SK-N-SH treated with all-trans-retinoic acid at 6 μM for 48 hours (cell line): Measurements from ENCODE around the gene RPL28.

Experiments
- ATAC-seq: fragments of 200-7000 bp; cut with Tn5 transposase; 3 replicates; pipeline ENCODE4 v1.9.1; 2020; ENCODE audit warnings: mild to moderate bottlenecking, moderate library complexity
- ARNTL ChIP-seq: fragments of 450-650 bp; formaldehyde crosslinking; IDR thresholded peaks from 2 replicates; pipeline ENCODE4 v1.5.0; 2020; ENCODE audit warnings: low read depth, mild to moderate bottlenecking, moderate library complexity, borderline replicate concordance
- BACH2 ChIP-seq: fragments of 250-450 bp; sonication (Bioruptor Pico); IDR thresholded peaks from 2 replicates; pipeline ENCODE4 v1.9.0; 2021; ENCODE audit warnings: mild to moderate bottlenecking, borderline replicate concordance
- CREB5 ChIP-seq: fragments of 250-450 bp; sonication (Bioruptor Pico); IDR thresholded peaks from 2 replicates; pipeline ENCODE4 v1.5.1; 2020; ENCODE audit warnings: low read depth, mild to moderate bottlenecking, moderate library complexity
- CSRNP3 ChIP-seq: fragments of 250-450 bp; sonication (Bioruptor Pico); IDR thresholded peaks from 2 replicates; pipeline ENCODE4 v1.5.1; 2021; ENCODE audit warnings: mild to moderate bottlenecking, moderate library complexity
- ESRRG ChIP-seq: fragments of 250-450 bp; sonication (Bioruptor Pico); IDR thresholded peaks from 2 replicates; pipeline ENCODE4 v1.6.1; 2021; ENCODE audit warnings: mild to moderate bottlenecking
- GLIS3 ChIP-seq: fragments of 250-450 bp; sonication (Bioruptor Pico); IDR thresholded peaks from 2 replicates; pipeline ENCODE4 v1.5.0; 2020; ENCODE audit warnings: mild to moderate bottlenecking, moderate library complexity
- ISL1 ChIP-seq: fragments of 250-450 bp; sonication (Bioruptor Pico); IDR thresholded peaks from 2 replicates; pipeline ENCODE4 v2.1.2; 2022; ENCODE audit warnings: mild to moderate bottlenecking, moderate library complexity
- OSR1 ChIP-seq: fragments of 250-450 bp; sonication (Bioruptor Pico); IDR thresholded peaks from 2 replicates; pipeline ENCODE4 v1.8.0; 2022; ENCODE audit warnings: moderate library complexity, mild to moderate bottlenecking, inconsistent platforms
- PATZ1 ChIP-seq: fragments of 250-450 bp; sonication (Bioruptor Pico); IDR thresholded peaks from 2 replicates; pipeline ENCODE4 v1.8.0; 2020; ENCODE audit warnings: mild to moderate bottlenecking, moderate library complexity, borderline replicate concordance
- POU6F1 ChIP-seq: fragments of 250-450 bp; sonication (Bioruptor Pico); IDR thresholded peaks from 2 replicates; pipeline ENCODE4 v1.8.0; 2021; ENCODE audit warnings: low read depth, mild to moderate bottlenecking, moderate library complexity, borderline replicate concordance
- PPARA ChIP-seq: fragments of 250-450 bp; sonication (Bioruptor Pico); IDR thresholded peaks from 2 replicates; pipeline ENCODE4 v1.5.0; 2020; ENCODE audit warnings: mild to moderate bottlenecking, borderline replicate concordance
- RARB ChIP-seq: fragments of 250-450 bp; sonication (Bioruptor Pico); IDR thresholded peaks from 2 replicates; pipeline ENCODE4 v1.8.0; 2021; ENCODE audit warnings: mild to moderate bottlenecking, moderate library complexity
- SNAI2 ChIP-seq: fragments of 250-450 bp; sonication (Bioruptor Pico); IDR thresholded peaks from 2 replicates; pipeline ENCODE4 v1.5.0; 2020; ENCODE audit warnings: mild to moderate bottlenecking, moderate library complexity
- TOX ChIP-seq: fragments of 250-450 bp; sonication (Bioruptor Pico); IDR thresholded peaks from 2 replicates; pipeline ENCODE4 v1.8.0; 2021; ENCODE audit warnings: mild to moderate bottlenecking, moderate library complexity, borderline replicate concordance
- TSHZ2 ChIP-seq: fragments of 250-450 bp; sonication (Bioruptor Pico); IDR thresholded peaks from 2 replicates; pipeline ENCODE4 v1.5.0; 2020; ENCODE audit warnings: mild to moderate bottlenecking, moderate library complexity
- ZC3H10 ChIP-seq: fragments of 250-450 bp; sonication (Bioruptor Pico); IDR thresholded peaks from 2 replicates; pipeline ENCODE4 v1.5.1; 2021; ENCODE audit warnings: mild to moderate bottlenecking, moderate library complexity
- ZFP3 ChIP-seq: fragments of 250-450 bp; sonication (Bioruptor Pico); IDR thresholded peaks from 2 replicates; pipeline ENCODE4 v1.5.0; 2020; ENCODE audit warnings: mild to moderate bottlenecking, moderate library complexity
- ZFP30 ChIP-seq: fragments of 450-650 bp; formaldehyde crosslinking; IDR thresholded peaks from 2 replicates; pipeline ENCODE4 v1.5.0; 2022; ENCODE audit warnings: mild to moderate bottlenecking, moderate library complexity
- ZNF565 ChIP-seq: fragments of 450-650 bp; formaldehyde crosslinking; conservative IDR thresholded peaks from 2 replicates; pipeline ENCODE4 v1.5.0; 2020; ENCODE audit warnings: low read depth, mild to moderate bottlenecking, moderate library complexity
- ZNF70 ChIP-seq: fragments of 450-650 bp; formaldehyde crosslinking; IDR thresholded peaks from 2 replicates; pipeline ENCODE4 v1.5.0; 2020; ENCODE audit warnings: mild to moderate bottlenecking, moderate library complexity

RPL28 gene

GRCh38 chr19:55348317-55349034 is 37.3 kb upstream of the RPL28 start:
- TF ChIP-seq ARNTL (CRISPR knock-in tag) (no peak), SNAI2 (CRISPR knock-in tag) (no peak), ISL1 (CRISPR knock-in tag) (no peak), ZNF70 (CRISPR knock-in tag) (no peak), TOX (CRISPR knock-in tag) (no peak), TSHZ2 (CRISPR knock-in tag) (no peak), ZFP30 (CRISPR knock-in tag) (no peak), RARB (no peak), PPARA (no peak), GLIS3 (CRISPR knock-in tag) (no peak)
- no peak for ATAC-seq

- no peak for ATAC-seq
- TF ChIP-seq OSR1 (CRISPR knock-in tag) (no peak), PATZ1 (CRISPR knock-in tag) (no peak), ZC3H10 (CRISPR knock-in tag) (no peak), ZNF565 (CRISPR knock-in tag) (no peak), CSRNP3 (CRISPR knock-in tag) (no peak), ISL1 (CRISPR knock-in tag) (no peak), CREB5 (no peak), BACH2 (CRISPR knock-in tag) (no peak)
These were observed 35.0 kb upstream of the RPL28 start for GRCh38 chr19:55350620-55351315.

GRCh38 chr19:55352040-55352439 is 33.7 kb upstream of the RPL28 start:
- no peak for TF ChIP-seq RARB
- no peak for TF ChIP-seq ZNF565 (CRISPR knock-in tag)
- TF ChIP-seq PPARA = no peak
- no peak for TF ChIP-seq TOX (CRISPR knock-in tag)
- TF ChIP-seq GLIS3 (CRISPR knock-in tag) = no peak
- TF ChIP-seq TSHZ2 (CRISPR knock-in tag) = no peak
- TF ChIP-seq ISL1 (CRISPR knock-in tag) = no peak
- no peak for TF ChIP-seq CREB5
- no peak for TF ChIP-seq ZFP3 (CRISPR knock-in tag)
- no peak for TF ChIP-seq POU6F1
- TF ChIP-seq ESRRG (CRISPR knock-in tag) = no peak
- no peak for TF ChIP-seq BACH2 (CRISPR knock-in tag)
- TF ChIP-seq SNAI2 (CRISPR knock-in tag) = no peak
- no peak for TF ChIP-seq ZNF70 (CRISPR knock-in tag)
- TF ChIP-seq, all 23 proteins: peak for 0
- ATAC-seq = no peak
